Neural cell (in vitro differentiated cells): ENCODE measurements around the gene RERE. TPM values are rescaled to one million over a fixed set of nuclear protein-coding genes. Genes with fewer than 3 reads are reported as not detected.

Source experiments
- H2AFZ ChIP-seq: fragments of 200-600, 300-800 bp; sonication (generic), shearing (Covaris generic); 2 replicates; pipeline ENCODE4 v1.6.0; 2014; ENCODE audit warnings: low read depth, mild to moderate bottlenecking, antibody characterized with exemption, low read length, moderate library complexity
- H3F3A ChIP-seq: fragments of 200-600 bp; shearing (Covaris generic); 2 replicates; pipeline ENCODE4 v1.6.1; 2016; ENCODE audit warnings: mild to moderate bottlenecking, moderate library complexity, mixed read lengths, antibody characterized with exemption, low read length; ENCODE audit not compliant: insufficient read depth, poor library complexity, severe bottlenecking
- H3K27ac ChIP-seq: fragments of 200-600, 300-800 bp; sonication (generic), shearing (Covaris generic); 2 replicates; pipeline ENCODE4 v1.5.1; 2014; ENCODE audit warnings: mild to moderate bottlenecking, low read length, moderate library complexity
- H3K27me3 ChIP-seq: fragments of 300-800, 200-600 bp; sonication (generic), shearing (Covaris generic); 2 replicates; pipeline ENCODE4 v1.6.0; 2014; ENCODE audit warnings: mild to moderate bottlenecking, low read depth, low read length, moderate library complexity; ENCODE audit not compliant: insufficient read depth
- H3K36me3 ChIP-seq: fragments of 300-800, 200-600 bp; sonication (generic), shearing (Covaris generic); 2 replicates; pipeline ENCODE4 v1.5.1; 2014; ENCODE audit warnings: mild to moderate bottlenecking, antibody characterized with exemption, low read length, moderate library complexity; ENCODE audit not compliant: insufficient read depth
- H3K4me2 ChIP-seq: fragments of 300-800, 200-600 bp; sonication (generic), shearing (Covaris generic); 2 replicates; pipeline ENCODE4 v1.6.0; 2014; ENCODE audit warnings: mild to moderate bottlenecking, low read length
- H3K4me3 ChIP-seq: fragments of 300-800, 200-600 bp; sonication (generic), shearing (Covaris generic); 2 replicates; pipeline ENCODE4 v1.5.1; 2014; ENCODE audit warnings: mild to moderate bottlenecking, low read length, moderate library complexity
- H3K79me2 ChIP-seq: fragments of 200-600 bp; shearing (Covaris generic); replicated peaks from 2 replicates; pipeline ENCODE4 v1.6.0; 2014; ENCODE audit warnings: mild to moderate bottlenecking, low read length, moderate library complexity; ENCODE audit not compliant: insufficient read depth
- H3K9ac ChIP-seq: fragments of 300-800, 200-600 bp; sonication (generic), shearing (Covaris generic); 2 replicates; pipeline ENCODE4 v1.6.1; 2016; ENCODE audit warnings: mild to moderate bottlenecking, low read length, mixed read lengths
- H3K9me2 ChIP-seq: fragments of 200-600 bp; shearing (Covaris generic); 2 replicates; pipeline ENCODE4 v1.6.1; 2016; ENCODE audit warnings: mild to moderate bottlenecking, low read length, mixed read lengths; ENCODE audit not compliant: insufficient read depth
- H3K9me3 ChIP-seq: fragments of 200-600, 300-800 bp; sonication (generic), shearing (Covaris generic); 2 replicates; pipeline ENCODE4 v1.6.1; 2016; ENCODE audit warnings: mild to moderate bottlenecking, mixed run types, low read length, moderate library complexity, mixed read lengths
- H4K20me1 ChIP-seq: fragments of 200-600 bp; shearing (Covaris generic); 2 replicates; pipeline ENCODE4 v1.6.1; 2016; ENCODE audit warnings: mild to moderate bottlenecking, mixed run types; ENCODE audit not compliant: insufficient read depth
- EZH2 ChIP-seq: fragments of 200-600, 300-800 bp; shearing (Covaris generic), sonication (generic); IDR thresholded peaks from 2 replicates; pipeline ENCODE4 v1.6.1; 2014; ENCODE audit warnings: antibody characterized with exemption, low read length, borderline replicate concordance, mild to moderate bottlenecking; ENCODE audit not compliant: insufficient read depth, poor library complexity, severe bottlenecking
- MXI1 ChIP-seq: fragments of 450-650 bp; conservative IDR thresholded peaks from 2 replicates; pipeline ENCODE4 v1.6.1; 2014; ENCODE audit warnings: antibody characterized with exemption, mild to moderate bottlenecking; ENCODE audit not compliant: poor library complexity, severe bottlenecking
- POLR2AphosphoS5 ChIP-seq: IDR thresholded peaks from 2 replicates; pipeline ENCODE4 v1.6.1; 2012
- RAD21 ChIP-seq: fragments of 450-650 bp; conservative IDR thresholded peaks from 2 replicates; pipeline ENCODE4 v1.6.1; 2014; ENCODE audit warnings: antibody characterized with exemption, mild to moderate bottlenecking, moderate library complexity
- SMC3 ChIP-seq: fragments of 450-650 bp; conservative IDR thresholded peaks from 2 replicates; pipeline ENCODE4 v1.6.1; 2014; ENCODE audit warnings: antibody characterized with exemption, mild to moderate bottlenecking, moderate library complexity; ENCODE audit not compliant: poor library complexity
- polyA plus RNA-seq: library from polyadenylated mRNA; depleted of rRNA; stranded (reverse); fragments of >200 nt; gene quantifications from 2 replicates; pipeline ENCODE4 v1.2.3, GENCODE V29; 2014
- TF ChIP-seq, protein P1 (sequence below): IDR thresholded peaks from 2 replicates; pipeline ENCODE4 v1.6.1; 2012; ENCODE audit warnings: borderline replicate concordance

RERE gene
- polyA plus RNA-seq, 1 donor from 2014 or later = 21.0 TPM

DNA sequence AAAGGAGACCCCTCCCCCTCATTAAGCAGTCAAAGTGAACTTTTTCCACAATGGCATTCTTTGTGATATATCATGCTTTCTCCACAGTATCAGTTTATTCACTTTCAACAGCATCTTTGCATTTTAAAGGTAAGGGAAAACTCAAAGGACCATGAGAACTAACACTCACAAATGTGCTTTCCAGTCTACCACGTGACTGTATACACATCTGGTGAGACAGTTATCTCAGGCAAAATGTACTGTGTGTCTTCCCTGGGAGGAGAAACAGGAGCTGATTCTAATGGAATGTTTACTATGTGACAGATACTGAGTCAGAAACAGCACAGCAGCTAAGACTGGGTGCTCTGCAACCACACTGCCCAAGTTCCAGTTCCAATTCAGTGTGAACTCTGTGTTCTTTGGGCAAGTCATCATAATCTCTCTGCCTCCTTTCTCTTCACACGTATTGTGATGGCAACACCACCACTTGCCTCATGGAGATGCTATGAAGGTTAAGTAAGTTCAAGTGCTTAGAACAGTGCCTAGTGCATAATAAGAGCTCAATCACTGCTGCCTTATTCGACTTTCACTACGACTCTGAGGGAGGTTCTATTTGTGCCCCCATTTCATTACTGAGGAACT lies 420.5 kb downstream of the RERE start (continued):
- TF ChIP-seq, protein P1, sequence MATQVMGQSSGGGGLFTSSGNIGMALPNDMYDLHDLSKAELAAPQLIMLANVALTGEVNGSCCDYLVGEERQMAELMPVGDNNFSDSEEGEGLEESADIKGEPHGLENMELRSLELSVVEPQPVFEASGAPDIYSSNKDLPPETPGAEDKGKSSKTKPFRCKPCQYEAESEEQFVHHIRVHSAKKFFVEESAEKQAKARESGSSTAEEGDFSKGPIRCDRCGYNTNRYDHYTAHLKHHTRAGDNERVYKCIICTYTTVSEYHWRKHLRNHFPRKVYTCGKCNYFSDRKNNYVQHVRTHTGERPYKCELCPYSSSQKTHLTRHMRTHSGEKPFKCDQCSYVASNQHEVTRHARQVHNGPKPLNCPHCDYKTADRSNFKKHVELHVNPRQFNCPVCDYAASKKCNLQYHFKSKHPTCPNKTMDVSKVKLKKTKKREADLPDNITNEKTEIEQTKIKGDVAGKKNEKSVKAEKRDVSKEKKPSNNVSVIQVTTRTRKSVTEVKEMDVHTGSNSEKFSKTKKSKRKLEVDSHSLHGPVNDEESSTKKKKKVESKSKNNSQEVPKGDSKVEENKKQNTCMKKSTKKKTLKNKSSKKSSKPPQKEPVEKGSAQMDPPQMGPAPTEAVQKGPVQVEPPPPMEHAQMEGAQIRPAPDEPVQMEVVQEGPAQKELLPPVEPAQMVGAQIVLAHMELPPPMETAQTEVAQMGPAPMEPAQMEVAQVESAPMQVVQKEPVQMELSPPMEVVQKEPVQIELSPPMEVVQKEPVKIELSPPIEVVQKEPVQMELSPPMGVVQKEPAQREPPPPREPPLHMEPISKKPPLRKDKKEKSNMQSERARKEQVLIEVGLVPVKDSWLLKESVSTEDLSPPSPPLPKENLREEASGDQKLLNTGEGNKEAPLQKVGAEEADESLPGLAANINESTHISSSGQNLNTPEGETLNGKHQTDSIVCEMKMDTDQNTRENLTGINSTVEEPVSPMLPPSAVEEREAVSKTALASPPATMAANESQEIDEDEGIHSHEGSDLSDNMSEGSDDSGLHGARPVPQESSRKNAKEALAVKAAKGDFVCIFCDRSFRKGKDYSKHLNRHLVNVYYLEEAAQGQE = no peak

DNA sequence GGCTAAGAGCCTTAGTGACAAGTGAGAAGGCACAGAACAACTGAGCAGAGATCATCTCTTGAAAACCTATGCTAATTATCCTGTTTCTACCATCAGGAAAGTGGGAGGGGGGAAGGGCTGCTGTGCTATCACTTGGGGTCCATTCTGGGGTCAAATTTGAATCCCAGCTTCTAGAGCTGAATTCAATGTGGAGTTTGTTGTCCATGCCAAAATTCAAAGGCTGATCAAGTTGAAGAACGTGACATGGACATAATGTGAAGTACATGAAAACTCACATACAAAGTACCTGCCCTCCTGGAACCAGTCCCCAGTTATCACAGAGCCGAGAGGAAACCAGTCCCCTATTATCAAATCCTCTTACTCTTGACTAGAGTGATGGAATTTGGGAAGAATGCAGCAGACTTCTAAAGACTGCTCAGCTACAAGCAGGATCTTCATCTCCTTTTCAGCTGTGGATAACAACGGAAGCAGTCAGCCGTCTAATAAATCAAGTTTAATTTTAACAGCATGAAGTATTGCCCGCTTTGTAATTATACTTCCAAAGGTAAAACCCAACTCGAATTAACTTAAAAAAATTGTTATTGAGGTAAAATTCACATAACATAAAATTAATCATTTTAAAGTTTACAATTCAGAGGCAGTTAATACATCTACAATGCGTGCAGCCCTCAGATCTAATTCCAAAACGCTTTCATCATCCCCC lies 421.2 kb downstream of the RERE start:
- no peak overlapping the region for H3K4me2 ChIP-seq
- H2AFZ ChIP-seq = no peak overlapping the region
- H3K79me2 ChIP-seq = peaks cover 26% of the 10 kb centered on the region
- peaks cover 3% of the 10 kb centered on the region for H4K20me1 ChIP-seq
- H3K4me3 ChIP-seq = no peak overlapping the region
- no peak overlapping the region for H3K9ac ChIP-seq
- H3K9me3 ChIP-seq = no peaks in the 10 kb centered on the region
- H3F3A ChIP-seq = no peaks in the 10 kb centered on the region
- H3K27ac ChIP-seq = no peak overlapping the region
- no peaks in the 10 kb centered on the region for H3K9me2 ChIP-seq
- H3K36me3 ChIP-seq = no peaks in the 10 kb centered on the region
- TF ChIP-seq POLR2AphosphoS5 = no peak
- TF ChIP-seq, protein P1 = no peak
- TF ChIP-seq MXI1 = no peak
- TF ChIP-seq SMC3 = no peak
- no peak for TF ChIP-seq EZH2
- H3K27me3 ChIP-seq = no peaks in the 10 kb centered on the region

DNA sequence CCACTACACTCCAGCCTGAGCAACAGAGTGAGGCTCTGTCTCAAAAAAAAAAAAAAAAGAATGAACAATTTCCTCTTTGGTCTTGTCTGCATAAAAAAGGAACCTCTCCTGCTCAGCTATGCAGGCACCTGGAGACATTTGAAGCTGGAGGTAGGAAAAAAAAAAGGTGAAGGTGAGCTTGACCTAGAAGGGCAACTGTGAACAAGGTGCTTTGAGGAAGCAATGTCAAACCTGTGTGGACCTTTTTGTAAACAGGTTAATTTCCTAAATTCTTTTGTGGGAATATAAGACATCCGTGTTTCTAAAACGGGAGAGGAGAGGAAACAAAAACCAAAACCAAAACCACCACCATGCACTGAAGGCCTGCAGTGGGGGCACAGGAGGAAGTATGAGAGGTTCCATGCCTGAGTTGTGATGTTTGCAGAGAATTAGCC lies 422.0 kb downstream of the RERE start:
- Histone ChIP-seq H3K4me2 (no peak overlapping the region), H3K9me3 (no peaks in the 10 kb centered on the region), H3K79me2 (peaks cover 28% of the 10 kb centered on the region), H3K4me3 (no peak overlapping the region), H4K20me1 (peaks cover 3% of the 10 kb centered on the region), H3K9me2 (no peaks in the 10 kb centered on the region), H2AFZ (no peak overlapping the region), H3K27ac (no peak overlapping the region), H3K9ac (no peak overlapping the region), H3K27me3 (no peaks in the 10 kb centered on the region), H3K36me3 (no peaks in the 10 kb centered on the region), H3F3A (no peaks in the 10 kb centered on the region)
- TF ChIP-seq RAD21 = no peak
